GM18870 (cell line): ENCODE data around the gene ATXN7L1.

Experiments
- ATAC-seq: cut with Tn5 transposase; IDR thresholded peaks from one replicate; pipeline ENCODE4 v1.9.1; 2021; ENCODE audit warnings: moderate library complexity; ENCODE audit not compliant: unreplicated experiment

Gene ATXN7L1

GRCh38 chr7:105756367-105756766, 120.0 kb downstream of the ATXN7L1 start:
- ATAC-seq: no peak

GRCh38 chr7:105752671-105753275, 123.6 kb downstream of the ATXN7L1 start:
- no peak for ATAC-seq

GRCh38 chr7:105751054-105751453, 125.3 kb downstream of the ATXN7L1 start:
- no peak for ATAC-seq

- ATAC-seq: no peak
Observed at GRCh38 chr7:105748701-105749100, 127.7 kb downstream of the ATXN7L1 start.

DNA sequence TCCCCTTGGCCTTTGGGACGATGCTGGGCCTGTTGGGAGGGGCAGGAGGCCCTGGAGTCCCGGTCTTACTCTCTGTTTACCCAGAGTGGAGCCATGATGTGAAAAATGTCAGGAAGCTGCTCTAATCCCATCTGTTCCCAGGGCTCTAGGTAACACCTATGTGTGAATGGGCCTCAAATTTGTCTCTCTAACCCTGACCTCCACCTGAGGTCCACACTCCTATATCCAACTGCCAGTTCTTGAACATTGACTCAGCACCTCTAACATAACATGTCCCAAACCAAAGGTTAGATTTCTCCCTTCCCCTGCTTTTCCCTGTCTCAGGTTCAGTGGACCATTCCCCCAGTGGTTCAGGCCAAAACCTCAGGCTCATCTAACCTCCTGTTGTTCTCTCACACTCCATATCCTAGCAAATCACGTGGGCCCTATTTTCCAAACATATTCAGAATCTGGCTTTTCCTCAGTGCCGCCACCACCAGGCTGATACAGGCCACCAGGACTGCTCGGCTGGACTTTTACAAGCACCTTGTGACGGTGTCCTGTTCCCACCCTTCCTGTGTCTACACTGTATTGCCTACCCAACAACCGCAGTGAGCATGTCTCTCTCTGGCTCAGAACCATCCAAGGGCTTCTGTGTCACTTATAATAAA, 130.6 kb downstream of the ATXN7L1 start:
- no peak for ATAC-seq

GRCh38 chr7:105744258-105744657, 132.1 kb downstream of the ATXN7L1 start:
- ATAC-seq: no peak

DNA sequence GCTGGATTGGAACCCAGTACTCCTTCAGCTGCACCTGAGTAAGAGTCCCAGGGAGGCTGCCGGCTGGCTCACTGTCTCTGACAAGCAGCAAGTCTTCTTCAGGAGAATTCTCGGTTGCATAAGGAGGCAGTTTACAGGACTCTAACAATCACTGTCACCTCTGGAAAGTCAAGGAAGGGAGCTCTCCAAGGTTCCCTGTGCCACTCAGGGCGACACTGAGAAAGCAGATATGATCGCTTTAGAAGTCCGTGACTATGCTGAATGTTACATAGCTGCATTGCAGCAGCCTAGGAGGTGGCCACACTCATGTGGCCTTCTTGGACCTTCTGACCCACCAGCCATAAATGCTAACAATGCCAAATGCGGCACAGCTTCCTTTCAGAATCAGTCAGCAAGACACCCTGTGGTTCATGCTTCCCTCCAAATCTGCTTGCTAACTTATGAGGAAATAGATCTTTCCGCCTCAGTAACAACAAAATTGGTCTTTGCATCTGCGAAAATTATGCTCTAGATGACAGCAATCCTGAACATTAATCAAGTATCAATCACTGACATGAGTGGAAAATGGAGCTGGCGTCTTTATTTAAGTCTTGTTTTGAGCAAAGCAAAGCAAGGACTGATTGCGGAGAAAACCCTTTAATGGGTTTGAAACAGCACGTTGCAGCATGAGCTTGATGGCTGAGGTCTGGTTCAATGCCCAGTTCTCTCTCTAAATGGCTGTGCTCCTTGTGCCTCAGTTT, 132.9 kb downstream of the ATXN7L1 start:
- ATAC-seq: no peak

DNA sequence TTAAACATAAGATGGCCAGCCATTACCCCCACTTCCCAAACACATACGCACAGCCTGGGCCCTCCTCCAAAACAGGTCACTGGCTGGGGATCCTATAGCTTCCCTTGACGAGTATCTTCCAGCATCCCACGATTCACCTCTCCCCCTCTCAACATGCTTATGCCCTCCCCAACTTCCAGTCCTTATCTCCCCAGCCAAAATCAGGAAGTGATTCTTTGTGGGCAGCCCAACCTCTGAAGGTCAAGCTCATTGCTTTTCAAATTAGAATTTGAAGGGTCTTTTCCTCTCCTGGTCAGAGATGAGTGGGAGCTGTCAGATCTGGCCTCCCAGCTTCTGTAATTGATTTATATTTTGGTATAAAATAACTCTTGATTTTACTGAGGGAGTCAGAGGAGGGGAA, 133.6 kb downstream of the ATXN7L1 start:
- ATAC-seq: no peak

DNA sequence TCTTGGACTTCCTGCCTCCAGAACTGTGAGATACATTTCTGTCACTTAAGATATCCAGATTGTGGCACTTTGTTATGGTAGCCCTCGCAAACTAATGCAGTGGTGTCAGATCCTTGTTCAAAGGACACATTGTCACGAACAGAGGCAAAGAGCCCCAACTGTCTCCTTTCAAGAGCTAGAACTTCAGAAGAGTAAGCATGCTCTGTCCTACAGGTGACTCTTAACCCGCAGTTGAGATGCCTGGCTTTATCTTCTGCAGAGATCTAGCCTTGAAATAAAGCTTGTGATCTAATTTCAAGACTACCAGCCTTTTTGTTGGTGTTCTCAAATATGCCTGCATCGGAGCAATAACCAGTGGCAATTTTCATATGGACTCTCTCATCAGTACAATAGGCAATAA, 134.4 kb downstream of the ATXN7L1 start:
- no peak for ATAC-seq

GRCh38 chr7:105738133-105738532, 138.3 kb downstream of the ATXN7L1 start:
- ATAC-seq: no peak

GRCh38 chr7:105734233-105734632, 142.2 kb downstream of the ATXN7L1 start:
- ATAC-seq: no peak

DNA sequence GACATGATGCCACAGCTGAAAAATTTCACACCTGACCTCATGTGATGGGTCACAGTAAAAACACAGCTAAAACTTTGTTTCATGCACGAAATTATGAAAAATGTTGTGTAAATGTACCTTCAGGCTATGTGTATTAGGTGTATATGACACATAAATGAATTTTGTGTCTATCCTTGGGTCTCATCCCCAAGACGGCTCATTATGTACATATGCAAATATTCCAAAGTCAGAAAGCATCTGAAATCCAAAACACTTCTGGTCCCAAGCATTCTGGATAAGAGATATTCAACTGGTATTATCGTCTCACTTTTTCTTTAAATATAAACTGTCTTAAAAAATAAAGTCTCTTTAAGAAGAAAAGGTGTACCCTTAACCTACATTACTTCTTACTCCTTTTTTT, 145.4 kb downstream of the ATXN7L1 start:
- no peak for ATAC-seq

GRCh38 chr7:105728028-105728427, 148.4 kb downstream of the ATXN7L1 start:
- ATAC-seq: no peak

DNA sequence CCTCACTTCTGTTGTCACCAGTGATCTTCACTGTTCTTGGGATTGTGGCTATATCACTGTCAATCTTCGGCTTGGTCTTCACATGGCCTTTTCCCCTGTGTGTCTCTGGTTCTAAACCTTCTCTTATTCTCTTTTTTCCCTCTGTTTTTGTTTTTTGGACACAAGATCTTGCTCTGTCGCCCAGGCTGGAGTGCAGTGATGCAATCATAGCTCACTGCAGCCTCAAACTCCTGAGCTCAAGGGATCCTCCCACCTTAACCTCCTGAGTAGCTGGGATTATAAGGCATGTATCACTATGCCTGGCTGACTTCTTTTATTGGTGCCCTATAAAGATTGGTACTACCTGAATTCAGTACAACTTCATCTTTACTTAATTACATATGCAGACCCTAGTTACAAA, 151.7 kb downstream of the ATXN7L1 start:
- ATAC-seq: no peak

- no peak for ATAC-seq
Observed at GRCh38 chr7:105723572-105723971, 152.8 kb downstream of the ATXN7L1 start.

DNA sequence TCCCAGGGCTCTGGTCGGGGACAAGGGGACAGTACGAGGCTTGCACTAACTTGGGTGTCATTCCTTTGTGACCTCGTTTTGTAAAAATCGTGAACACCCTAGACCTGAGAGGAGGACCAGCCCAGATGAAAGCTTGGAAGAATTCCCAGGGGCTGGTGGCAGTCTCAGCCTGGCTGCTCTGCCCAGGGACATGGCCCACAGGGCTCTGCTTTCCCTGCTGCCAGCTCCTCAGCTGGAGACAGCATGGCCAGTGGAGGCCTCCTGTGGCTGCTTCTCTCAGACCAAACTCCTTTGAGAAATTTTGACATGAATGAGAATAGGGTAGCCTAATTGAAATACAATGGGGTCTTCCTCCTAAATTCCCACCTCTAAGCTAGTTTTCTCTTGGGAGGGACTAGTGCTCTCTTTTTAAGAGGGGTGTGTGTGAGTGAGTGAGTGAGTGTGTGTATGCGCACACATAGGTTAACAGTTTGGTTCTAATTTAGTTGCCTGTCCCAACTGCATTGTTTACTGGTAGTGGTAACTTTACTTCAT, 154.8 kb downstream of the ATXN7L1 start:
- ATAC-seq: no peak

GRCh38 chr7:105719919-105720318, 156.5 kb downstream of the ATXN7L1 start:
- no peak for ATAC-seq

DNA sequence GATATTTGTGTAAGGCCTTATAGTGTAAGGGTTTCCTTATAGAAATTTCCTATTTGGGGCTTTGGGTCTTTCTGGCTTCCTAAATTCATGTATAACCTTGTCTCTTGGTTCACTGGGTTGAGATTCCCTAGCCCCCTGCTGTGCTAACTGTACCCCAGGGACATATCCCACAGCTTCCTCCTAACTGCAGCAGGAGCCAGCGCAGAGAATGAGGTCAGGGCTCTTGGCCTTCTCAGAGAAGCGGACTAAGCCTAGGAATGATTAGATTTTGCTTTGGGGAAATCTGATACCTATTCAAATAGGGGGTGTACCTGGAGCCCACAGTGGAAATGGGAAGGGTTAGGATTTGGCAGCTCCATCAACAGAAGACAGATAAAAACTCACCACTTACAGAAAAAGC, 157.0 kb downstream of the ATXN7L1 start:
- ATAC-seq: no peak

DNA sequence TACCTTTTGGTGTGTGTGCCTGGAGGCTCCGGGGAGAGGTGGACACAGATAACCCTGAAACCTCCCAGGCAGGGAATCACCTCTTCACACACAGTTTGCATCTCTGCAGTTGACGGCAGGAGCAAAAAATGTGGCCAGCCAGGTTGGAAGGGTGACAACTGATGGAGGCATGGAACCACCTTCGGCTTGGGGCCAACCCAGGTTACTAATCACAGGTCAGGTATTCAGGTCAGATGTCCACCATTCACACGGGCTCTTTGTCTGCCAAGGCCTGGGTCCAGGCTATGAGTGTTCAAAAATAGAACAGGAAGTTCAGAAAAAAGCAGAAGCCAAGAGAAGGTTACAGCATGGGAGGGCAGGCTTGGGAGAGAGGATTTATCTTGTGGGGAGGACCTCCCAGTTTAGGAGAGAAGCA, 157.9 kb downstream of the ATXN7L1 start:
- ATAC-seq: no peak

DNA sequence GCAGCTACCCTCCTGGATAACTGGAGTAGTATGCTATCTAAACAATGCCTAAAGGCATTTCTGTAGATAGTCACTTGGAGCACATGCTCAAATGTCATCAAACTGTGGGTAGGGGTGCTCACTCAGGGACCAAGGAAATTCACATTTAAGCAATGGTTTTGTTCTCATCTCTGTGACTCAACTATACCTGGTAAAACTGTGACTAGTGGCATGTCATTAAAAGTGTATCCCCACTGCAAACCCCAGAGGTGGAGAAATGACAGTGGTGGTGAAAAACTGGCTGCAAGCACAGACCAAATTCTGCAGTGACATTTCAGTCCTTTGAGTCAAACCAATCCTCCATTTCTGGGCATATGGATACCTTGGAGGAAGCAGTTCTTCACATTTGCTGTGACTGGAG, 160.9 kb downstream of the ATXN7L1 start:
- ATAC-seq: no peak

- no peak for ATAC-seq
Observed at GRCh38 chr7:105713488-105714465, 162.6 kb downstream of the ATXN7L1 start.
